Dendritic cell treated with granulocyte-macrophage colony-stimulating factor and Interleukin-4, amounts not matched to agents 40 ng/mL and 50 ng/mL, for 4 days (primary cell): ENCODE measurements around the gene GOT2.
"Not testable (repeated sequence)": the region's sequence is repeated elsewhere in the genome, so short reads cannot be mapped to it uniquely, and the experiment has no call there.

ENCODE experiments used
- H3K27ac Mint-ChIP-seq: one replicate; pipeline ENCODE4 v1.8.0; 2022; ENCODE audit warnings: mild to moderate bottlenecking, mixed read lengths
- H3K27me3 Mint-ChIP-seq: one replicate; pipeline ENCODE4 v1.8.0; 2022; ENCODE audit warnings: mild to moderate bottlenecking, mixed read lengths
- H3K36me3 Mint-ChIP-seq: one replicate; pipeline ENCODE4 v1.8.0; 2022; ENCODE audit warnings: low read depth, mixed read lengths
- H3K4me1 Mint-ChIP-seq: one replicate; pipeline ENCODE4 v1.8.0; 2022; ENCODE audit warnings: low read depth, mixed read lengths
- H3K4me3 Mint-ChIP-seq: one replicate; pipeline ENCODE4 v1.8.0; 2022; ENCODE audit warnings: mild to moderate bottlenecking, moderate library complexity, mixed read lengths
- H3K9me3 Mint-ChIP-seq: one replicate; pipeline ENCODE4 v1.8.0; 2022; ENCODE audit warnings: mixed read lengths
- intact Hi-C: fragments of 100-400 bp; cut with micrococcal nuclease; formaldehyde crosslinking; loops from one replicate; pipeline ENCODE4 v1.15.0; 2022

The GOT2 gene

DNA sequence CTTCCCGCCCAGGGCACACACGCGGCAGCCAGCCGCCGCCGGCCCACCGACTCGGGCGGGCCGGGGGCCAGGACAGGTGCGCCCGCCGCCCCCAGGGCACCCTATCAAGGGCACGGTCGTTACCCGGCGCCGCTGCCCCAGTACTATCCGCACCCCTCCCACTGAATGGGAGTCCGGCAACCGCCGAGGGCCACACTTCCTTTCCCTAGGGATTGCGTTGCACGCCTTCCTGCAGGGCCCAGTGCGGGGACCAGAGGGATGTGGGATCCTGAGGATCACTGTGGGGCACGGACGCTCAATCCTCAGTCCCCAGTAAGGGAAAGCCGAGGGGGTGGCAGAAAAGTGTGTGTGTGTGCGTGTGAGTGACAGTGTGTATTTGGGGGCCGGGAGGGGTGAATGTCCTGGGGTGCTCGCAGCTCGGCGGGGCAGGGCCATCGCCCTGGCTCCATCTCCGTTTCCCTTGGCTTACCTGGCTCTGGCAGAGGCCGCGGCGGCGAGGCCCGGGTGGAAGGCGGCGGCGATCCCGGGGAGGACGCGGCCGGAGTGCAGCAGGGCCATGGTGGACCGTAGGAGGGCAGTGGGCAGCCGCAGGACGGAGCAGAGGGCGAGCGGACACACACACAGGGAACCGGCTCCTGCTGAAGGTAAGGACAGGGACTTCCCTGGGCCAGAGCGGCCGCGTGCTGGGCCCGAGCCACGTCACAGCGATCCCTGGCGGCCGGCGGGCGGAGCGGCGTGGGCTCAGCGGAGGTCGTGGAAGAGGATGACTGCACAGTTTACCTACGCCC, at the start of gene GOT2:
TSS of gene GOT2 (minus strand) at position 646 of the 788 bp plus-strand sequence. CDS start at position 558, 88 bp downstream.
- peaks cover 15% of the 10 kb centered on the region for H3K4me1 Mint-ChIP-seq

DNA sequence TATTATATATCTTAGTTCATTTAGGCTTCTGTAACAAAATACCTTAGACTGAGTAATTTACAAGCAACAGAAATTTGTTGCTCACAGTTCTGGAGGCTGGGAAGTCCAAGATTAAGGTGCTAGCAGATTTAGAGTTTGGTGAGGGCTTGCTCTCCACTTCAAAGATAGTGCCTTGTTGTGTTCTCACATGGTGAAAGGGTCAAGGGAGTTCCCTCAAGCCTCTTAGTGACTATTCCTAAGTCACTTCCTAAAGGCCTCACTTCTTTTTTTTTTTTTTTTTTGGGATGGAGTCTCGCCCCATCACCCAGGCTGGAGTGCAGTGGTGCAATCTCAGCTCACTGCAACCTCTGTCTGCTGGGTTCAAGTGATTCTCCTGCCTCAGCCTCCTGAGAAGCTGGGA, 45.2 kb upstream of the GOT2 start:
- H3K36me3 Mint-ChIP-seq, H3K4me1 Mint-ChIP-seq, H3K27ac Mint-ChIP-seq, H3K27me3 Mint-ChIP-seq, intact Hi-C loops, H3K4me3 Mint-ChIP-seq, H3K9me3 Mint-ChIP-seq: not testable (repeated sequence)

More for the DNA sequence above, at the start of gene GOT2:
- intact Hi-C loops = loop anchor here (5.0 kb wide), 1 partner anchor 52 kb away; the partner anchor contains the start of gene SLC38A7
- Mint-ChIP-seq H3K4me3 (peak within 1 kb of the TSS; percentile 93), H3K27ac (peak within 1 kb of the TSS; percentile 81), H3K9me3 (no peaks in the 10 kb centered on the region), H3K36me3 (peaks cover 15% of the 10 kb centered on the region), H3K27me3 (peaks cover 6% of the 10 kb centered on the region)

DNA sequence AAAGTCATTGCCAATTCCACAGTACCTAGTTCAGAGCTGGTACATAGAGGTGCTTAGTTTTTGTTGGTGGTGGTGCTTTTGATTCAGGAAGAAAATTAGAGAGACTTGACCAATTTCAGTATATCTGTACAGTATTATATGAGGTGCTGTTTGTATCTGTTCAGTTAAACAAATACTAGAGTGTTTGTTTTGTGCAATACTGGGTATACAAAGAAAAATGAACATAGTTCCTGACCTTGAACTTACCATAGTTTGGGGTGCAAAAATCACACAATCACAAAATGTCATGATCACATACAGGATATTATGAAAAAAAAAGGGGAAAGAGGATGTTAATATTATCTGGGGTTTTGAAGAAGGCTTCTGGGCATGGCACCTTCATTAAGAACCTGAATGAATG, 39.8 kb upstream of the GOT2 start:
- Mint-ChIP-seq H3K27me3 (peaks cover 4% of the 10 kb centered on the region), H3K9me3 (no peaks in the 10 kb centered on the region), H3K4me1 (no peaks in the 10 kb centered on the region), H3K27ac (no peak overlapping the region), H3K4me3 (no peak overlapping the region), H3K36me3 (no peaks in the 10 kb centered on the region)
- intact Hi-C loops = no loop called here

DNA sequence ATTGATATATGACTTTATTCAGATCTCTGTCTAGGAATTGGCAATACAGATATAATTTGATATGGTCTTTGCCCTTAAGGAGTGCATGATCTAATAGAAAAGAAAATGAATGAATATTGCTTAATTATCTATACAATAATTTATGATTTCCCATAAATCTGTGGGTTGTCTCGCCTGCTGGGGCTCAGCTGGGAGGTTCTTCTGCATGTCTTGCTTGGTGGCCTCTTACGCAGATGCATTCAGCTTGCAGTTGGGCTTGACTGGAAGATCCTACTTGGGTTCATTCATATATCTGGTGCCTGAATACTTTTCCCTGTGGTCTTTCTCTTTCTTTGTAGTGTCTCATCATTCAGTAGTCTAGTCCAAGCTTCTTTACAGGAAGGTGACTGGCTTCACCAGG, 34.0 kb upstream of the GOT2 start:
- H3K4me3 Mint-ChIP-seq = no peak overlapping the region
- intact Hi-C loops = no loop called here
- H3K9me3 Mint-ChIP-seq = no peaks in the 10 kb centered on the region
- no peaks in the 10 kb centered on the region for H3K36me3 Mint-ChIP-seq
- no peak overlapping the region for H3K27ac Mint-ChIP-seq
- H3K4me1 Mint-ChIP-seq = no peaks in the 10 kb centered on the region
- H3K27me3 Mint-ChIP-seq = peaks cover 5% of the 10 kb centered on the region

DNA sequence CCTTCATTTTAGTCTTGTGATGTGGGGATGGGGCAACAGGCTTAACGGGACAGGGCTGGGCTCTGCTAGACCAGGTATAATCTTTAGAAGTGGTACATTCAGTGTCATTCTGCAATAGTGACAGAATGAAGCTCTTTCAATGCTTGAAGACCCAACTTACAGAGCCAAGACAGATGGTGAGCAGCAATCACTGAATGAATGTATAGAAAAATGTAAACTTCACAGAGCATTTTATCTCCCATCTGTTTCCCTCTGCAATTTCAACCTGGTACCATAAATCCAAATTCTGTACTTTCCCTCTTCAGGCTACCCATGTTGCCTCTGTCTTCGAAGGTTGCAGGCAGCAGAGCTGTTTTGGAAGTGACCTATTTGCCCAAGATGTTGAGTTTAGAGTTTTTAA, 33.5 kb upstream of the GOT2 start:
- no peak overlapping the region for H3K4me3 Mint-ChIP-seq
- no peaks in the 10 kb centered on the region for H3K4me1 Mint-ChIP-seq
- no peaks in the 10 kb centered on the region for H3K36me3 Mint-ChIP-seq
- no peaks in the 10 kb centered on the region for H3K9me3 Mint-ChIP-seq
- peaks cover 5% of the 10 kb centered on the region for H3K27me3 Mint-ChIP-seq
- H3K27ac Mint-ChIP-seq = no peak overlapping the region
- intact Hi-C loops = no loop called here

DNA sequence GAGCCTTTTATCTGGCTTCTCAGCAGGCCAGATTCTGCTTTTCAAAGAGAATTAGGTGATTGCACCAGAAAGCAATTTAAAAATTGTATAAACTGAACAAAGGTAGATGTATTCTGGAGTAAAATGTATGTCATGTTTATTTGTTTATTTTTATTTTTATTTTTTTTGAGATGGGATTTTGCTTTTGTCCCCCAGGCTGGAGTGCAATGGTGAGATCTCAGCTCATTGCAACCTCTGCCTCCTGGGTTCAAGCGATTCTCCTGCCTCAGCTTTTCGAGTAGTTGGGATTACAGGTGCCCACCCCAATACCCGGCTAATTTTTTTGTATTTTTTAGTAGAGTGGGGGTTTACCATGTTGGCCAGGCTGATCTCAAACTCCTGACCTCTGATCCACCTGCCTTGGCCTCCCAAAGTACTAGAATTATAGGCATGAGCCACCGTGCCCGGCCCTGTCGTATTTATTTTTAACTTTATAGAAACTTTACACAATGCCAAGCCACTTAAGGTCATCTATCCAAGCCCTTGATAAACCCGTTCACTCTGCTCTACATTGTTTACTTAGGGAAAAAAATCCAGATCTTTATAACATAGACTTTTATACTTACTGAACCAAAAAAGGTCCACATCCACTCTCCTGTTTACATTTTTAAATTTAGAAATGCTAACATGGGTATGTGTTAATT, 22.7 kb upstream of the GOT2 start:
- Mint-ChIP-seq H3K27me3 (peaks cover 8% of the 10 kb centered on the region), H3K4me3 (no peak overlapping the region), H3K27ac (no peak overlapping the region), H3K36me3 (no peaks in the 10 kb centered on the region), H3K9me3 (peaks cover 8% of the 10 kb centered on the region), H3K4me1 (peaks cover 10% of the 10 kb centered on the region)
- intact Hi-C loops = loop anchor here (5.0 kb wide), 2 partner anchors 74 to 244 kb away; partner anchors contain the start of gene SLC38A7

DNA sequence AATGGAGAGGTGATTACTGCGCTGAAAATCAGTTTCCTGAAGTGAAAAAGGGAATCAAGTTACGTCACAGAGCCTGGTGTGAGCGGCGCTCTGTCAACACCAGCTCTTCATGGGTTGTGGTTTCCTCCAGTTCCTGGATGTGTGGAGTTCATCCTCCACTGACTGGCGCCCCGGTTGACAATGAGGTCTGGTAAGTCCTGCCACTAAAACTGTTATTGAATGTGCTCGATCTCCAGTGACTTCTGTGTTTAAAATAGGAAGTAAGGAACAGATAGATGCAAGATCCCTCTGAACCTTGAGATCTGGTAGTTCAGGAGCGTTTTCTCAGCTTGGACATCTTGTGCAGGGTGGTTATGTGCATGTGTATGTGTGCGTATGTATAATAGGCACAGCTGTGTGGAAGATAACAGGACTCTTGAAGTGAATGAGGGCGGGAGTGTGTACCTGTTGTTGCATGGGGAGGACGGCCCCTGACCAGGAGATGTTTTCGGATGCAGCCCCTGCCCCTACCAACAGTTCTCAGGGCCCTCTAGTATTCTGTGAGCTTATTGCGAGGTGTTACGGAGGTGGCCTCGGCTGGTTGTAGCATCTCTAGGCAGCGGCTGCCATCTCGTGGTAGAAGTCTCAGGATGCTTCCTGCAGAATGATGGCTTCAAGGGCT, 22.0 kb upstream of the GOT2 start:
- intact Hi-C loops = loop anchor here (5.0 kb wide), 2 partner anchors 74 to 244 kb away; partner anchors contain the start of gene SLC38A7
- peak overlapping the region; percentile 63 for H3K27ac Mint-ChIP-seq
- no peaks in the 10 kb centered on the region for H3K36me3 Mint-ChIP-seq
- H3K4me3 Mint-ChIP-seq = peak overlapping the region; percentile 32
- H3K9me3 Mint-ChIP-seq = peaks cover 8% of the 10 kb centered on the region
- peaks cover 10% of the 10 kb centered on the region for H3K4me1 Mint-ChIP-seq
- peaks cover 8% of the 10 kb centered on the region for H3K27me3 Mint-ChIP-seq

DNA sequence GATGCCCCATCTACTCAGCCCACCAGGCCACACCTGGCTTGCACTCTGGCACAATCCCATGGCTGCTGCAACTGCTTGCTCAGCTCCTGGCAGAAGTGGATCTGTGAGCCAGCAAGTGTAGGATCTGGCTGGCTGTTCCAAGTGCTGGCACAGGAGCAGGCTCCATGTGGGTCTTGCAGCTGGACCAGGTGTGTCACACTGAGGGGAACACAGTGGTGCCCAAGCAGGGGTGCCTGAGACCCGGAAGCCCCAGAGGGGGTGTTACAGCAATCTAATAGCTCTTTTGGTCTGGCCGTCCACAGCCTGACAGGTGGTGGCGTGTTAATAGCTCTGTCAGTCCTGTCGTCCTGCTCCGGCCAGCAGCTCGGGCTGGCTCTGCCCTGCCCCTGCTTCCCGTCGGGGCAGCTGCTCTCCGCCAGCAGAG, 19.6 kb upstream of the GOT2 start:
- H3K4me1 Mint-ChIP-seq = peaks cover 10% of the 10 kb centered on the region
- intact Hi-C loops = no loop called here
- H3K4me3 Mint-ChIP-seq = no peak overlapping the region
- H3K9me3 Mint-ChIP-seq = no peaks in the 10 kb centered on the region
- no peaks in the 10 kb centered on the region for H3K36me3 Mint-ChIP-seq
- H3K27ac Mint-ChIP-seq = no peak overlapping the region
- H3K27me3 Mint-ChIP-seq = peaks cover 11% of the 10 kb centered on the region

DNA sequence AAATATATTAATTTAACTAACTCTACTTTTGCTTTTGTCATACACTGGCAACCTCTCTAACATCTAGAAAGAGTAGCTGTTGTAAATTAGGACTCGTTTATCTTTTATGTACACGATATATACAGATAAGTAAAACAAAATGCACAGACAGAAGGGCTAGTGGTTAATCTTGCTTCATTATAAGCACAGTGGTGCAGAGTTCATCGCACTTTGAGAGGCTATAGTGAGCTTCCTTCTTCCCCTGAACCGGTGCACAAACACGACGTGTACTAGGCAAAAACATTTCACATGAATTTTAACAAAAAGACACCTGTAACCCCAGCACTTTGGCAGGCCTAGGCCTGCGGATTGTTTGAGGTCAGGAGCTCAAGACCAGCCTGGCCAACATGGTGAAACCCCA, 10.4 kb upstream of the GOT2 start:
- Mint-ChIP-seq H3K9me3 (no peaks in the 10 kb centered on the region), H3K27me3 (no peaks in the 10 kb centered on the region), H3K36me3 (no peaks in the 10 kb centered on the region), H3K27ac (no peak overlapping the region), H3K4me1 (no peaks in the 10 kb centered on the region), H3K4me3 (no peak overlapping the region)
- intact Hi-C loops = no loop called here

DNA sequence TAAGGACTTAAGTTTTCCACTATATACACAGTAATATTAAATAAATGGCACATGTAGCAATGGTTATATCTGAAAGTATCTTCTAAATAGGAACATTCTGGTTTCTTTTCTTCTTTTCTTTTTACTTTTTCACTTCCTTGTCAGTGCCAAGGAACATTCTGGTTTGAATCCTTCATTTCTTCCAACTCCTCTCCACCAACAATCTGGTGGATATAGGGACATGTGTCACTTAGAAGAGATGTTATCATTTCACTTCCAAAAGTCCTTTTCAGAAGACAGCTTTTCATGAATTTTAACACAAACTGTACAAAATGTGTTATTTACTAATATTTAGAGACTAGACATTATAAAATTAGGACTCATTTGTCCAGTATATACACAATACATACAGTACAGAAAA, 7.9 kb upstream of the GOT2 start:
- Mint-ChIP-seq H3K36me3 (no peaks in the 10 kb centered on the region), H3K27me3 (peaks cover 8% of the 10 kb centered on the region), H3K4me1 (no peaks in the 10 kb centered on the region), H3K9me3 (no peaks in the 10 kb centered on the region), H3K27ac (no peak overlapping the region), H3K4me3 (no peak overlapping the region)
- intact Hi-C loops = no loop called here

DNA sequence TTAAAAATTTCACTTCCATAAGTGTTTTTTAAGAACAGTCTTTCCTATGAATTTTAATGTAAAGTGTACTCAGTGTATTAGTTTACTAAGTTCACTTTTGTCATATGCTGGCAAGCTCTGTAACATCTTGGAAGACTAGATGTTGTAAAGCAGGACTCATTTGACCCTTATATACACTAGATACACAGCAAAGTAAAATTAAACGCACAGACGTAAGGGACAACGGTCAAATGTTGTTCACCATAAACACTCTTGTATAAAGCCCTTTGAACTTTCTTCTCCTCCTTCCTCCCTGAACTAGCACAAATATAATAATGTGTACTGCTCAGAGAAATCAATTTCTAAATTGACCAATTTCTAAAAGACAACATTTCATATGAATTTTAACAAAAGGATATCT, 7.0 kb upstream of the GOT2 start:
- H3K9me3 Mint-ChIP-seq = no peaks in the 10 kb centered on the region
- H3K27ac Mint-ChIP-seq = no peak overlapping the region
- peaks cover 10% of the 10 kb centered on the region for H3K27me3 Mint-ChIP-seq
- intact Hi-C loops = no loop called here
- H3K4me3 Mint-ChIP-seq = no peak overlapping the region
- no peaks in the 10 kb centered on the region for H3K36me3 Mint-ChIP-seq
- no peaks in the 10 kb centered on the region for H3K4me1 Mint-ChIP-seq

DNA sequence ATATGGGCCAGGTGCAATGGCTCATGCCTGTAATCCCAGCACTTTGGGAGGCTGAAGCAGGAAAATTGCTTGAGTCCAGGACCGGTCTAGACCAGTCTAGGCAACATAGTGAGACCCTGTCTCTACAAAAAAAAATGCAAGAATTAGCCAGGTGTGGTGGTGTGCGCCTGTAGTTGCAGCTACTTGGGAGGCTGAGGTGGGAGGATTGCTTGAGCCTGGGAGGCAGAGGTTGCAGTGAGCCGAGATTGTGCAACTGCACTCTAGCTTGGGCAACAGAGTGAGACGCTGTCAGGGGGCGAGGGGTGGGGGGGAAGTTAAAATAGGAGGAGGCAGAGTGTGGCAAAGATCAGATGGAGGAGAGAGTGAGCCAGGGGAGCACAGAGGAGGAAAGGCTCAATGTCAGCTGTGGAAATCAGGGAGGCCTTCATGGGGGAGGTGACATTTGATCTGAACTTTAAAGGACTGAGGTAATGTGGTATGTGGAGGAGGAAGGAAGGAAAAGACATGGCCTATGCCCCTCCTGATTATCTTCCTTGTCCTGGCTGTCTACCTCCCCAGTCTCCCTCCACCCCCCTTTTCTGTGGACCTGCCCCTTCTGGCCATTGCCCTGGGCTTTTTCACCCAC, 4.7 kb upstream of the GOT2 start:
- H3K27me3 Mint-ChIP-seq = peaks cover 10% of the 10 kb centered on the region
- no peak overlapping the region for H3K4me3 Mint-ChIP-seq
- H3K9me3 Mint-ChIP-seq = no peaks in the 10 kb centered on the region
- H3K4me1 Mint-ChIP-seq = no peaks in the 10 kb centered on the region
- no peak overlapping the region for H3K27ac Mint-ChIP-seq
- H3K36me3 Mint-ChIP-seq = peaks cover 5% of the 10 kb centered on the region
- intact Hi-C loops = no loop called here

DNA sequence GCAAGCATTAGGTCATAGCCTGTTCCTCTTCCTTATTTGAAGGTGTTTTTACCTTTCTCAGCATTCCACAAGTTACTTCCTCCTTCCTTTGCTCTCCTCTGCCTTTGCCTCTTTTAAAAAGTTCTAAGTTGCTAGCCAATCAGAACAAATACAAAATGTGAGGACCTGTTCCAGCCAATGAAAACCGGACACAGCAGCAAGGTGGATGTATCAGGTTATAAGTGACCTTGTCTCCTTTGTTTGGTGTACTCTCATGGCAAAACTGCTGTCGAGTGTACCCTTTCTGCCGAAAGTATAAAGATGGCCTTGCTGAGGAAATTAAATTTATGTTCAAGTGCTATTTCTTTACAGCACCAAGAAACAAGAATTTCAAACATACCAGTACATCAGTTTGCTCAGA, 2.2 kb upstream of the GOT2 start:
- peaks cover 10% of the 10 kb centered on the region for H3K27me3 Mint-ChIP-seq
- H3K4me3 Mint-ChIP-seq, H3K9me3 Mint-ChIP-seq, intact Hi-C loops, H3K27ac Mint-ChIP-seq, H3K36me3 Mint-ChIP-seq: not testable (repeated sequence)
- peaks cover 11% of the 10 kb centered on the region for H3K4me1 Mint-ChIP-seq

DNA sequence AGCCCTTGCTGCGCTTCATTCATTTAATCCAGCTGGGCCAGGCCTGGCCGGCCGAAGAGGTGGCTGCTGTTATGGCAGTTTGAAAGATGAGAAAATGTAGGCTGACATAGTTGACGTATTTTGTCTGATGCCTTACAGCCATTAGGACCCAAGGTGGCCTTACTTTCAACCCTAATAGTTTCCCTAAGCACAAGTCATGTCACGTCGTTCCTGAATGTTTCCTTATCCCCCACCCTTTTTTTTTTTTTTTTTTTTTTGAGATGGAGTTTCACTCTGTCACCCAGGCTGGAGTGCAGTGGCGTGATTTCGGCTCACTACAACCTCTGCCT, 307 bp upstream of the GOT2 start:
- H3K27ac Mint-ChIP-seq = peak overlapping the region; percentile 81
- intact Hi-C loops = loop anchor here (5.0 kb wide), 1 partner anchor 52 kb away; the partner anchor contains the start of gene SLC38A7
- H3K36me3 Mint-ChIP-seq = peaks cover 15% of the 10 kb centered on the region
- peaks cover 10% of the 10 kb centered on the region for H3K27me3 Mint-ChIP-seq
- H3K4me3 Mint-ChIP-seq = peak overlapping the region; percentile 93
- H3K4me1 Mint-ChIP-seq = peaks cover 15% of the 10 kb centered on the region
- no peaks in the 10 kb centered on the region for H3K9me3 Mint-ChIP-seq
